ENCODE results near the gene TMEM208.

TMEM208 gene

DNA sequence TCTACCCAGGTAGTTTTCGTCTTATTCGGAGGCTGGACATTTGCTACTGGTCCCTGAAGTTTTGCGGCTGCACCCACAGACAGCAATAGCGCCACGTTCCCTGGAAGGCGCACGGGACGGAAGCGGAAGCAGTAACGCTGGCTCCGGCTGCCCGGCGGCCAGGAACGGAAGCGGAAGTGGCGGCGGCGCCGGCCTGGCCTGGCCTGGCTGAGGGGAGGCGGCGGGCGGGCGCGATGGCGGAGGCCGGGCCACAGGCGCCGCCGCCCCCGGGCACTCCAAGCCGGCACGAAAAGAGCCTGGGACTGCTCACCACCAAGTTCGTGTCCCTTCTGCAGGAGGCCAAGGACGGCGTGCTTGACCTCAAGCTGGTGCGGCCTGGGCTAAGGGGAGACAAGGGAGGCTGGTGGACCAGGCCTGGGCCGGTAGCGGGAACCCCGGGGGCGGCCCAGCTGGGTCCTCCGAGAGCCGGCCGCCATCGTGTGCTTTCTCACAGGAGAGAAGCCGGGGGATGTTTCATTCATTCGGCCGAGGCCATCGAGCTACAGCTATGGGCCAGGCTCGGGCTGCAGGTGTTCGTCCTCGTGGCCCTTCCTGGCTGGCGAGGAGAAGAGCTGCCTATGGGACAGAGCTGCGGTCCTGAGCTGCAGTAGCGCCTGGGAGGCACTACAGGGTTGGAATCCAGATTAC is 34.8 kb upstream of the TMEM208 start, which contains the start of gene E2F4:
TSS of gene E2F4 (plus strand) at position 161 of the 687 bp plus-strand sequence. CDS start at position 234, 73 bp downstream.
- DNase-seq: peak; percentile 85 to 86

DNA sequence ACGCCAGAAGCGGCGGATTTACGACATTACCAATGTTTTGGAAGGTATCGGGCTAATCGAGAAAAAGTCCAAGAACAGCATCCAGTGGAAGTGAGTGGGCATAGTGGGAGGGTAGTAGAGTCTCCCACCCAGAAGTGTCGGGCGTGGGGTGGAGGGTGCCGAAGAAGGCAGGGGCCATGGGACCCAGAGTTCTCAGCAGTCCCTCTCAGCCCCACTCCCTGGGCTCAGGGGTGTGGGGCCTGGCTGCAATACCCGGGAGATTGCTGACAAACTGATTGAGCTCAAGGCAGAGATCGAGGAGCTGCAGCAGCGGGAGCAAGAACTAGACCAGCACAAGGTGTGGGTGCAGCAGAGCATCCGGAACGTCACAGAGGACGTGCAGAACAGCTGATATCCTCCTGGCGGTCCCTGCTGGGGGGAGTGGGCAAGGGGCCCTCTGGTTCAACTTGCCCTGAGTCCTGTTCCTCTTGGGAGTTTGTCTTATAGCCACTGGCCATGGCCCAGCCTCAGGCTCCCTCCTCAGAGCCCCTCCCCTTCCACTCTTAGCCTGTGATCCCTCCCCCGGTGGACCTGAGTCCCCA is 34.1 kb upstream of the TMEM208 start:
- no peak for DNase-seq

DNA sequence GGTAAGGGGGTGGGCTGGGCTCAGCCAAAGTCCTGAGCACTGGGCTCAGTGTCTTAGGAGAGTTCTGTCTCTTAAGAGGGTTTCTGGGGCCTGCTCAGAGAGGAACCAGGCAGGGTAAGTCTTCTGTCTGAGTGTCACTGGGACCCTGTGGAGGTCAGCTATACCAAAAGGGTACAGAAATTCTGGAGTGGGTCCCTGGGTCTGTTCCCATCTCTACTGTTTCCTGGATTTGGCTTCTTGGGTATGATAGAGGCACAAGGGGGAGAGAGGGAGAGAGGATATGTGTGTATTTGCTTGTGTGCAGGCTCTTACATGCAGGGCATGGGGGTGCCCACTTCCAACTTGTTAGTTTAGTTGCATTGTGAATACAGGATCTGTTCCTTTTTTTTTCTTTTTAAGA is 33.4 kb upstream of the TMEM208 start:
- no peak for DNase-seq

DNA sequence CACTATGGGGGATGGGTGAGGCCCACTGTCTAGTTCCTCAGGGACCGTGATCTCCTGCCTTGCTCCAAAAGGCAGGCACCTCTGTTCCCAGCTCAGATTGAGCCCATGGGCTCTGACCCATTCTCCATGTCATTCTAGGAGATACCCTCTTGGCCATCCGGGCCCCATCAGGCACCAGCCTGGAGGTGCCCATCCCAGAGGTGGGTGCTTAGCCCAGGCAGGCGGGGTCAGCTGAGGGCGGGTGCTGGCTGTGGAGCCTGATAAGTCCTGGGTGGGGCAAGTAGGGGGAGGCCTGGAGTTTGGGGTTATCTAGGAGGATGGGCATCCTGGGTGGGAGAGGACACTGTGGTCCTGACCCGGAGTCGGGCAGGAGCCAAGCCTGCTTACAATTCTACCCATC is 32.7 kb upstream of the TMEM208 start:
- DNase-seq: no peak

DNA sequence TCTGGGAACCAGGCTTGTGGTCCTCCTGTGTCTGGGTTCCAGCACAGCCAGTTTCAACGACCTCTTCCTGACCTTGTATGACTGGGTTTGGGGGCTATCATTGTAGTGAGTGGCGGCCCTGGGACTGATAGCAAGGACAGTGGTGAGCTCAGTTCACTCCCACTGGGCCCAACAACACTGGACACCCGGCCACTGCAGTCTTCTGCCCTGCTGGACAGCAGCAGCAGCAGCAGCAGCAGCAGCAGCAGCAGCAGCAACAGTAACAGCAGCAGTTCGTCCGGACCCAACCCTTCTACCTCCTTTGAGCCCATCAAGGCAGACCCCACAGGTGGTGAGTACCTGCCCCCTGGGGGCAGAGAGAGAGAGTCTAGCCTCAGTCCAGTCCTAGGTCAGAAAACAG is 31.3 kb upstream of the TMEM208 start:
- DNase-seq: no peak

DNA sequence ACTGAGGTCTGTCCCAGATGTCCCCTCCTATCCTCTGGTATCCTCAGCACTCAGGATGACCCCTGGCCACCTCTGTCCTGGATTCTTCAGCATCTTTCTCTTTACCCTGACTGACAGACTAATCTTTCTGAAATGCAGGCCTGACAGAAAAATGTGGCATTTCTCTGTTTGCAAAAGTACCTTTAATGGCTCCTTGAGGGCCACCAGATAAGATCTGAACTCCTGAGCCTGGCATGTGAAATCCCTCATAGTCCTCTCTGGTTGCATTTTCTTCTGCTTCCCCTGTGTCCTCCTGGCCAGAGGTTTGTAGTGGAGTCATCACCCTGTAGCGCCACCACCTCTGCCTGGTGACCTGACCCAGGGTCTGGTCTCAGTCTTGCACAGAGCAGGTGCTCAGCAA is 30.0 kb upstream of the TMEM208 start:
- DNase-seq: no peak

DNA sequence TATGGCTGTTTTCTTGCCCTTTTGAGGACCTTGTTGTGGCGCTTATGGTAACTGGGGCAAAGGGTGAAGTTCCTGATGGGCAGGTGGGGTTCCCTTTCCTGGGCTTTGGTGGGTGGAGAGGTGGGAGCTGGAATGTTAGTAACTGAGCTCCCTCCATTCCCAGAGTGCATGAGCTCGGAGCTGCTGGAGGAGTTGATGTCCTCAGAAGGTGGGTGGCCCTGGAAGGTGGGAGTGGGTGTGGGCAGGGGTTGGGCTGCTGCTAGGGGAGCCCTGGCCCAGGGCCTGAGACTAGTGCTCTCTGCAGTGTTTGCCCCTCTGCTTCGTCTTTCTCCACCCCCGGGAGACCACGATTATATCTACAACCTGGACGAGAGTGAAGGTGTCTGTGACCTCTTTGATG is 29.2 kb upstream of the TMEM208 start:
- no peak for DNase-seq

DNA sequence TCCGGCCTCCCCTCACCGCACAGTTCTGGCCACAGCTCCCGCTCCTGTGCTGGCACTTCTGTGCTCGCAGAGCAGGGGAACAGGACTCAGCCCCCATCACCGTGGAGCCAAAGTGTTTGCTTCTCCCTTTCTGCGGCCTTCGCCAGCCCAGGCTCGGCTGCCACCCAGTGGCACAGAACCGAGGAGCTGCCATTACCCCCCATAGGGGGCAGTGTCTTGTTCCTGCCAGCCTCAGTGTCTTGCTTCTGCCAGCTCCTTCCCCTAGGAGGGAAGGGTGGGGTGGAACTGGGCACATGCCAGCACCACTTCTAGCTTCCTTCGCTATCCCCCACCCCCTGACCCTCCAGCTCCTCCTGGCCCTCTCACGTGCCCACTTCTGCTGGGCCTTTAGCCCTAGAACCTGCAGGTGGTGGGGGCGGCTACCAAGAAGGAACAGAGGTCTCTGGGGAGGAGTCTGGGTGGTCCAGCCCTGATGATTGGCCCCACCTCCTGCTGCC is 28.6 kb upstream of the TMEM208 start:
- no peak for DNase-seq

DNA sequence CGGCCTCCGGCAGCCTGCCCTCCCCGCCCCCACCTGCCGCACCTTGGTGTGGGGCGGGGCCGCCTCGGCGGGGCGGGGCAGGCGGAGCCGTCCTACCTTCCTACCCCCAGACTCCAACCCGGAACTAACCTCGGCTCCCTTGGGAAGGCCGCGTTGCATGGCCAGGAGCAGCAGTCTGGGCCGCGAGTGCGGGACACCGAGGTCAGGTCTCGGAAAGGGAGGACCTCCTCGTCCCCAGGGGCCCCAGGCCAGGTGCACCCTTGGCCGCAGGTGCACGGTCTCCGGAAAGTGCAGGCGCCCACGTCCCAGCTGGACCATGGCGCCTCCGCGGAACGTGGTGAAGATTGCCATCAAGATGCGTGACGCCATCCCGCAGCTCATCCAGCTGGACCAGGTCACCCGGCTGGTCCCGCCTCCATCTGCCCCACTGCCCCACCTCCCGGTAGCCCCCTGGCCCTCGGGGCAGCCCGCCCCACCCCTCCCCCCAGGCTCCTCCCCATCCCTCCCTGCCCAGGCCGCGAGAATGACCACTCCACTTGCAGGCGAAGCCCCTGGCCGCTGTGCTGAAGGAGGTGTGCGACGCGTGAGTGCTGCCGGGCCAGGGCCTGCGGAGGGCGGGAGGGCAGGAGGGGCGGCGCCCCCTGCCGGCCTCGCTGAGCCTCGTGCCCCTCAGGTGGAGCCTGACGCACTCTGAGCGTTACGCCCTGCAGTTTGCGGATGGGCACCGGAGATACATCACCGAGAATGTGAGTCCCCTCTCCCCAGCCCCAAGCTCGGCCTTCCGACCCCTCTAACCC is 27.7 kb upstream of the TMEM208 start, which contains the start of gene ELMO3:
TSS of gene ELMO3 (plus strand) at position 121 of the 797 bp plus-strand sequence. CDS start at position 317, 196 bp downstream.
- DNase-seq: no peak

DNA sequence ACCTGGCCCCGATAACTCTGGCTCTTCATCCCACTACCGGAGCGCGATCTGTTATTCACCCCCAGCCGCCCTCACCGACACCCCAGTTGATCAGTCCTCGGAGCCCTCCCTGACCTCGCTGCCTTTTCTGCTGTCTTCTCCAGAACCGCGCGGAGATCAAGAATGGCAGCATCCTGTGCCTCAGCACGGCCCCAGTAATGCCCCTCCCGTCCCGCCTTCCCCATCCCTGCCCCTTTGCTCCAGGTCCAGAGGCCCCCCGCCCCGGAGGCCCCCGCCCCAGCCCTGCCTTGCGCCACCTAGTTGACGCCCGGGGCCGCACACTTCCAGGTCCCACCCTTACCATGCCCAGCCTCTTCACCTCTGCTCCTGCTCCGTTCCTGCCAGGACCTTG is 27.1 kb upstream of the TMEM208 start:
- no peak for DNase-seq

DNA sequence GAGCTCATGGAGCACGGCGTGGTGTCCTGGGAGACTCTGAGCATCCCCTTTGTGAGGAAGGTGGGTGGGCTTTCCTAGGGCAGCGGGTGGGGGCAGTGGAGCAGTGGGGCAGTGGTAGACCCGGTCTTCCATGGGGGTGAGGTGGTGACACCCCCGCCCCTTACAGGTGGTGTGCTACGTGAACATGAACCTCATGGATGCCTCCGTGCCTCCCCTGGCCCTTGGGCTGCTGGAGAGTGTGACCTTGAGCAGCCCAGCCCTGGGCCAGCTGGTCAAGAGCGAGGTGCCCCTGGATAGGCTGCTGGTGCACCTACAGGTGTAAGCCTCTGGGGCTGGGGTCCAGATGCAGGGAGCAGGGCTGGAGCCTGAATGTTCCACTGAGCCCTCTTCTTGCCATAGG is 26.4 kb upstream of the TMEM208 start:
- DNase-seq: no peak

DNA sequence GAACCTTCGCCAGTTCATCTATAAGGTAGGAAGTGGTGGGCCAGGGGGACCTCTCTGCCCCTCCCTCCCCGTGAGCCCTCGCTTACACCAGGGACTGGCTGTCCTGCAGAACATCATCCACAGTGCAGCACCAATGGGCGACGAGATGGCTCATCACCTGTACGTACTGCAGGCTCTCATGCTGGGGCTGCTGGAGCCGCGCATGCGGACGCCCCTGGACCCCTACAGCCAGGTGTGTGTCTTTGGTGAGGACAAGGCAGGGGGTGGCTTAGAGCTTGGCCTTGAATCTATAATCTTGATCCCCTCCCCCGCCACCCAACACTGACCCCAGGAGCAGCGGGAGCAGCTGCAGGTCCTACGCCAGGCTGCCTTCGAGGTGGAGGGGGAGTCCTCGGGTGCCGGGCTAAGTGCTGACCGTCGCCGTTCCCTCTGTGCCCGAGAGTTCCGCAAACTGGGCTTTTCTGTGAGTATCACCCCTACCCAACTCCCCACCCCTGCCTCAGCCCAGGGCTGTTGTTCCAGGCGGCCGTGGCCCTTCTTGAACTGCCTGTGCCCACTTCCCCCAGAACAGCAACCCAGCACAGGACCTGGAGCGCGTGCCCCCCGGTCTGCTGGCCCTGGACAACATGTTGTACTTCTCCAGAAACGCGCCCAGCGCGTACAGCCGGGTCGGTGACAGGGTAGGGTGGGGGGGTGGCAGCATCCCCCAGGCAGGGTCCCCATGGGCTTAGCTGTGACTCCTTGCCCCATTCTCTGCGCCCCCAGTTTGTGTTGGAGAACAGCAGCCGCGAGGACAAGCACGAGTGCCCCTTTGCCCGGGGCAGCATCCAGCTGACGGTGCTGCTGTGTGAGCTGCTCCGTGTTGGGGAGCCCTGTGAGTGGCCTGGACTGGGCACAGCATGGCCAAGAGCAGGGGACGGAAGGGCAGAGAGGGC is 25.3 kb upstream of the TMEM208 start:
- no peak for DNase-seq

DNA sequence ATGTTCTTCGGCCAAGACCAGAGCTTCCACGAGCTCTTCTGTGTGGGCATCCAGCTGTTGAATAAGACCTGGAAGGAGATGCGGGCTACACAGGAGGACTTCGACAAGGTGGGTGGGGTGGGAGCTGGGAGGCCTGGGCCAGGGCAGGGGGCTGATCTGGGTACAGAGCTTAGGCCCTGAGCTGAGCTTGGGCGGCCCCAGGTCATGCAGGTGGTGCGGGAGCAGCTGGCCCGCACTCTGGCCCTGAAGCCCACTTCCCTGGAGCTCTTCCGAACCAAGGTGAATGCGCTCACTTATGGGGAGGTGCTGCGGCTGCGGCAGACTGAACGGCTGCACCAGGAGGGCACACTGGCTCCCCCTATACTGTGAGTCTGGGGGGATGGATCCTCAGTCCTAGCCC is 24.5 kb upstream of the TMEM208 start:
- DNase-seq: no peak

DNA sequence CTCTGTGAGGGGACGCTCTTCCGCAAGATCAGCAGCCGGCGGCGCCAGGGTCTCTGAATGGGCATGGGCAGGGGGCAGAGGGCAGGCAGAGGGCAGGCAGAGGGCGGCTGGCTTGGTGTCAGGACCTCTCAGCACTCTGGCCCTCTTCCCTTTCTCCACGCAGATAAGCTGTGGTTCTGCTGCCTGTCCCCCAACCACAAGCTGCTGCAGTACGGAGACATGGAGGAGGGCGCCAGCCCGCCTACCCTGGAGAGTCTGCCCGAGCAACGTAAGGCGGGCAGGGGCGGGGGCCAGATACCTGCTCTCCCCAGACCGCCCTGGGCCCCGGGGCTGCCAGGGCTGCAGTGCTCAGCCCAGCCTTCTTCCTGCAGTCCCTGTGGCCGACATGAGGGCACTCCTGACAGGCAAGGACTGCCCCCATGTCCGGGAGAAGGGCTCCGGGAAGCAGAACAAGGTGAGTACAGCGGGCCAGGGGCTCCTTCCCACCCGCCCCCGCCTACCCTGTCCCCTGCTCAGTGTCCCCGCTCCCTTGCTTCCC is 23.9 kb upstream of the TMEM208 start:
- no peak for DNase-seq

DNA sequence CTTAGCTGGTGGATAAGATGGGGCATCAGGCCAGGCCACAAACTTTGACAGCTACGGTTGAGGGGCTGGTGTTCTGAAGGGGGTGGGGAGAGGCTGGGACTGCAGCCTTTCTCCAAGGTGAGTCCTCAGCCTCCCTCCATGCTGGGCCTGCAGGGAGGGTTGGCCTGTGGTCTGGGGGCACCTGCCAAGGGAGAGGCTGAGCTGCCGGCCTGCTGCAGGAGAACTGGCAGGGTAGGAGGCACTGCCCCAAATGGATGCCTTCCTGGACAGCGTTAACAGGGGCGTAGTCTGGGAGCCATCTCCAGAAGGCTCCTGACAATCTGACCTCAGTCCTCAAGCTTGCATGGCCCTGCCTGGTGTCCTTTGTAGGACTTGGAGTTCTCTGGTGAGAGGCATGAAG is 22.9 kb upstream of the TMEM208 start:
- no peak for DNase-seq

DNA sequence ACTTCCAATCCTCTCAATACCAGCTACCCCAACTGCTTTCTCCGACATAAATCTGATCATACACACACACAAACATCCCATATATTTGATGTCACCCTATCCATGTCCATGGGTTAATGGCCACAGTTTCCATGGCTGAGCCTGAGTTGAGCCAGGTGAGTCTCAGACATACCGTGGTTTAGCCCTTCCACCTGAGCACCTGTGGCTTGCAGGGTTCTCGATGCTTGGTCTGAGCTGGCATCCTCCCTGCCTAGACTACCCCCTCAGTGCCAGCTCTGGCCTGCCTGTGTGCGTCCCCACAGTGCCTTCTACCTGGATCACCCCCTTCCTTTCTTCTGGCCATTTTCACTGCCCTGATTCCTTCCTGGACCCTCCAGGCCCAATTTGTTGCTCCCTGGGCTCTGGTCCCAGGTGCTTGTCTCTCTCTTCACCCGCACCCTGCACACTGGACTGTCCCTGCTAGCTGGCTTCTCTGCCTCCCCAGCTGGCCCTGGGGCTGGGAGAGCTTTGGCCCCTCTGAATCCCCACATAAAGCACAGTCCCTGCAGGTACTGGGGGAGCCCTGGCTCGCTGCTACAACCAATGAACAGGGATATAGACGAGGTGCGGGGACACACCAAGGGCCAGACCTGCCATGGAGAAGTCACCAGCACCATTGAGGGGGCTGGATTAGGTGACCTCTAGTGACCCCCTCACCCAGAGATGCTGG is 20.6 kb upstream of the TMEM208 start:
- no peak for DNase-seq

DNA sequence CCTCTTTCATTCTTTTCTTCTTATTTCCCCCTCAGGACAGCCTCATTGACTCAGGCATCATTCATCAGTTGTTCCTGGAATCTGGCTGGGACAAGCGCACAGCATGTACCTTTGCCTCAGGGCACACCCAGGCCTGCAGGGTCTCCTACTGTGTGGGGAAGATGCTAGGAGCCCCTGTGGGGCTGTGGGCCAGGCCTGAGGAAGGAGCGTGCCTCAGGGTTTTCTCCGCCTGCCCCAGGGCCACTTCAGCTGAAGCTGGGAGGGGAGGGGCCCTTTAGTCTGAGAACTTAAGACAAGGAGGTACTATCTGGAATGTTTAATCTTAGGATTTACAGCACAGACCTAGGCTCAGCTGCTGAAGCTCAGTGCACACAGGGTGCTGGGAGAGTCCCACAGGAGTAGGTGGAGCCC is 20.1 kb upstream of the TMEM208 start:
- no peak for DNase-seq

DNA sequence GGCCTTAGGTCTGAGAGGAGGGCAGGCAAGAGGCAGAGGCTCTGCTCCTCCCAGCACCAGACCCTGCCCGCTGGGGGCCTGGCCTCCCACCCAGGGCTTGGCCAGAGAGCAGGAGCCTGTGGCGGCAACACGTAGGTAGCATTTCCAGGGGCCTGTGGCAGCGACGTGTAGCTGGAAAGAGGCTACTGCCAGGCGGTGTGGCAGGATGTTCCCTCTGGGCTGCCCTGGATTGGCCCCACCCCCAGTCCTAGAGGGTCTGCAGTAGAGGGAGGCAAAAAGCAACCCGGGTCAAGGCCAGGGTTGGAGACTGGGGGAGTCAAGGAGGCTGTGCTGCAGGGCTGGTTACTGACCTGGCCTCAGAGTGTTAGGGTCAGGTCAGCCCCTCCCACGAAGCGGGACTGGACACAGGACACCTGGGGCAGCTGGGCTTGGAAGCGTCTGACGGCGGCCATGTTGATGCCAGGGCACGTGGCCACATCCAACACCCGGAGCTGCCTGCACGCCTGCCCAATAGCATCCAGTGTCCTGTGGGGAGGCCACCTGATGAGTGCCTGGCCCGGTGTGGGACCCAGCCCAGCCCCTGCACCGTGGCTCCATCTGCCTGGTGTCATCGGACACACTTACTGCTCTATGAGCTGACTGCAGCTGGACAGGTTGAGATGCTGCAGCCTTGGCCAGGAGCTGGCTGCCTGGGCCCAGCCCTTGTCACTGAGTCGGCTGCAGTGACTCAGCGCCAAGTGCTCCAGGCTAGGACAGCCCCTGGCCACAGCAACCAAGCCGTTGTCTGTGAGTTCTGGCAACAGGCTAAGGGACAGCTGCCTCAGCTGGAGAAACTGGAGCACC is 19.5 kb upstream of the TMEM208 start:
- no peak for DNase-seq

DNA sequence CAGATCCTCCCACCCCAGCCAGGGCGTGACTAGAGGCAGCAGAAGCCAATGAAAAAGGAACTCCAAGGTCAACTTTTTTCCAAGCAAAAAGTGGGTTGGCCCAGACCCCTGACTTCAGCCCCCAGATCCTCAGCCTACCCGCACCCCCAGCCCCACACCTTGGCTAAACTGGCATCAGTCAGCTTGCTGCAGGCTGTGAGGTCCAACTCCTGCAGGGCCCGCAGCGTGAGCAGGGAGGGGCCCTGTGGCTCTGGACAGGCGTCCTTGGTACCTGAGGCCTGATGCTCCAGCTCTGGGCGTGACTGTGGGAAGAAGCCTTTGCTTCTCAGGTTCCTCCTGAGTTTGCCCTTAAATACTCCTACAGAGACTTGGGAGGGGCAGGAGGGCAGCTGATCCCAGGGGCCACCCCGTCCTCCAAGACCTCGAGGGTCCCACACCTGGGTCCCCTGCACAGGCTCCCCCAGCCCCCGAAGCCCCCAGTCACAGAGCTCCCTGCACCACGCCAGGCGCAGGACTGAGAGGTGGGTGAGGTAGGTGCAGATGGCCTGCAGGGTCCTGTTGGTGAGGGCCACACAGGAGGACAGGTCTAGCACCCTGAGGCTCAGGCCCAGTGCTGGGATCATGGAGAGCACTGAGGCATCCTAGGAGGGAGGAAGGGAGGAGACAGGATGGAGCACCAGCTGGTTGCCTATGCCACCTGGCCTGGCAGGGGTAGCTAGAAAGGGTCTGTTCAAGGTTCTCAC is 18.6 kb upstream of the TMEM208 start:
- DNase-seq: no peak

DNA sequence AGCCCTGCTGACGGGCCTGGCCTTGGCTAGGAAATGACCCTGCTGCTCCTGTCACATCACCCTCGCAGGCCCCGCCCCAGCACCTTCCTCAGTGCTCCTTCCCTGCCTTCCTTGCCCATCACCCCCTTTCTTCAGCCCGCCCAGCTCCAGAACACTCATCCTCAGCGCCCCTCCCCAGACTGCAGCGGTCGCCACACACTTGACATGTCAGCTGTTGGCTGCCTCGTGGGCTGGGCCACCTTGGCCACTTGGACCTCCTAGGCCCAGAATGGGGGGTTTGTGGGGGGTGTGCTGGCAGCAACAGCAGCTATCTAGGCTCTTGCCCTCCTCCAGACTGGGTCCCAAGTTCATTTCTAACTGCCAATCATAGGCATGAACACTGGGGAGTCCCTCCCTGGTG is 17.4 kb upstream of the TMEM208 start:
- DNase-seq: no peak

Measured in stimulated activated CD4-positive, alpha-beta T cell treated with anti-CD3 and anti-CD28 coated beads, Interleukin-2, amount 100 ng/mL, for 48 hours (primary cell).